Astrocyte (in vitro differentiated cells and primary cell): Measurements from ENCODE around the gene NPHP4. TPM values are rescaled to one million over a fixed set of nuclear protein-coding genes. Genes with fewer than 3 reads are reported as not detected.

Experiments
- DNase-seq: peaks from one replicate; pipeline ENCODE4 v3.0.0-alpha.2; 2010; ENCODE audit warnings: low read depth
- FAIRE-seq: peaks from 2 replicates; lab custom pipeline; 2011; peaks lifted over from hg19 to GRCh38; lab: Jason Lieb, UNC
- H2AFZ ChIP-seq: 2 replicates; pipeline ENCODE4 v1.6.0; 2012; ENCODE audit warnings: low read depth, low read length, inconsistent platforms
- H3K27ac ChIP-seq: 2 replicates; pipeline ENCODE4 v1.5.1; 2011; ENCODE audit warnings: low read depth, low read length, inconsistent platforms
- H3K27me3 ChIP-seq: 2 replicates; pipeline ENCODE4 v1.6.0; 2011; ENCODE audit warnings: low read length, inconsistent platforms; ENCODE audit not compliant: insufficient read depth
- H3K36me3 ChIP-seq: 2 replicates; pipeline ENCODE4 v1.5.1; 2011; ENCODE audit warnings: low read length, inconsistent platforms; ENCODE audit not compliant: insufficient read depth
- H3K4me1 ChIP-seq: 2 replicates; pipeline ENCODE4 v1.5.1; 2011; ENCODE audit warnings: low read length, inconsistent platforms; ENCODE audit not compliant: insufficient read depth
- H3K4me2 ChIP-seq: 2 replicates; pipeline ENCODE4 v1.6.0; 2012; ENCODE audit warnings: low read length, inconsistent platforms
- H3K4me3 ChIP-seq: 2 replicates; pipeline ENCODE4 v1.5.1; 2011; ENCODE audit warnings: low read depth, mild to moderate bottlenecking, low read length, inconsistent platforms; ENCODE audit not compliant: insufficient read depth
- H3K79me2 ChIP-seq: 2 replicates; pipeline ENCODE4 v1.6.0; 2012; ENCODE audit warnings: mild to moderate bottlenecking, low read length, inconsistent platforms; ENCODE audit not compliant: insufficient read depth
- H3K9ac ChIP-seq: 2 replicates; pipeline ENCODE4 v1.6.0; 2012; ENCODE audit warnings: mild to moderate bottlenecking, low read length, inconsistent platforms
- H3K9me3 ChIP-seq: 2 replicates; pipeline ENCODE4 v1.5.1; 2012; ENCODE audit warnings: low read depth, mild to moderate bottlenecking, low read length, inconsistent platforms; ENCODE audit not compliant: insufficient read depth
- H4K20me1 ChIP-seq: 2 replicates; pipeline ENCODE4 v1.6.0; 2012; ENCODE audit warnings: low read length, inconsistent platforms; ENCODE audit not compliant: insufficient read depth
- H3K27ac Mint-ChIP-seq: one replicate; pipeline ENCODE4 v1.8.0; 2021; ENCODE audit warnings: mild to moderate bottlenecking, mixed read lengths; ENCODE audit not compliant: unreplicated experiment
- H3K27me3 Mint-ChIP-seq: one replicate; pipeline ENCODE4 v1.8.0; 2021; ENCODE audit warnings: low read depth, mixed read lengths; ENCODE audit not compliant: unreplicated experiment
- H3K36me3 Mint-ChIP-seq: one replicate; pipeline ENCODE4 v1.8.0; 2021; ENCODE audit warnings: low read depth, mixed read lengths; ENCODE audit not compliant: unreplicated experiment
- H3K4me1 Mint-ChIP-seq: one replicate; pipeline ENCODE4 v1.8.0; 2021; ENCODE audit warnings: low read depth, mixed read lengths; ENCODE audit not compliant: unreplicated experiment
- H3K4me3 Mint-ChIP-seq: one replicate; pipeline ENCODE4 v1.8.0; 2021; ENCODE audit warnings: mild to moderate bottlenecking, moderate library complexity, mixed read lengths; ENCODE audit not compliant: unreplicated experiment
- H3K9me3 Mint-ChIP-seq: one replicate; pipeline ENCODE4 v1.8.0; 2021; ENCODE audit warnings: mild to moderate bottlenecking, mixed read lengths; ENCODE audit not compliant: unreplicated experiment
- EZH2 ChIP-seq: IDR thresholded peaks from 2 replicates; pipeline ENCODE4 v1.6.1; 2012; ENCODE audit warnings: mild to moderate bottlenecking, low read length, inconsistent platforms; ENCODE audit not compliant: insufficient read depth
- total RNA-seq: library from RNA; stranded (reverse); gene quantifications from 2 replicates; pipeline ENCODE4 v1.2.1, GENCODE V29; 2021
- TF ChIP-seq, protein P1 (sequence below): IDR thresholded peaks from 2 replicates; pipeline ENCODE4 v1.5.1; 2011; ENCODE audit warnings: low read depth, mild to moderate bottlenecking, inconsistent platforms, low read length, moderate library complexity; ENCODE audit not compliant: insufficient read depth

Gene NPHP4
- total RNA-seq, 1 donor from 2014 or later, result 8.4 TPM

DNA sequence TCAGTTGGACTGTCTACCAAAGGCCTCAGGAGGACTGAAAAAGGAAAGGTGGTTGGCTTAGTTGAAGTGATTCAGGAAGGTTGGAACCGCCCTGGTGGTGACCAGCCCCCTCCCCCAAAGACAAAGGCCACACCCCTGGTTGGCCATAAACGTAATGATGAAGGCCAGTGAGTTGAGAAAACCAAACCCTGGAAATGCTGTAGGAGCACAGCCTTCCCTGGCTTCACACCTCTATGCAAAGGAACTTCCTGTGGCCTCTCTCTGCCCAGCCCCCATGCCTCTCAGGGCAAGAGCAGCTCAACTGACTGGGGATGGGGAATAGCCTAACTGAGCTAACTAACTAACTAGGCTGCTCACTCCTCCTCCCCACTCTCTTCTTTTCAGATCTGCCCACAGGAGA lies 90.4 kb downstream of the NPHP4 start:
- no peak for FAIRE-seq
- H3K4me3 Mint-ChIP-seq, result no peak overlapping the region

DNA sequence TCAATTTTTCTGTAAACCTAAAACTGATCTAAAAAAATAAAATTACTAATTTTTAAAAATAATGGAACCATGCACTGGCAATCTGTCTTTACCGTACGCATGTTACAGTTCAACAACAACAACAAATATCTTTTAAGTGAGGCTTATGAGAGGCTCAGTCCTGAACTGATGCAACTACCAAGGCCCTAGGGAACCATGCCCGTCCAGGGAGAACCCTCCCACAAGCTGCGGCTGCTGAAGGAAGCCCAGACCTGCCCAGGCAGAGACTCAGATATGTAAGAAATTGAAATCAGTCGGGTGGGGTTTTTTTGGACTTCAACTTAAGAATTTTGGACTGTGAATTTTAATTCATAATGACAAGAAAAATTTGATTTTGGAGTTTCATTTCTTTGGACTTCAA lies 91.1 kb downstream of the NPHP4 start:
- H3K27ac Mint-ChIP-seq, result no peak overlapping the region
- H3K4me1 Mint-ChIP-seq, result peaks cover 3% of the 10 kb centered on the region
- H2AFZ ChIP-seq, result no peak overlapping the region
- no peak overlapping the region for H3K4me3 ChIP-seq
- no peak overlapping the region for H3K4me2 ChIP-seq
- TF ChIP-seq, protein P1, sequence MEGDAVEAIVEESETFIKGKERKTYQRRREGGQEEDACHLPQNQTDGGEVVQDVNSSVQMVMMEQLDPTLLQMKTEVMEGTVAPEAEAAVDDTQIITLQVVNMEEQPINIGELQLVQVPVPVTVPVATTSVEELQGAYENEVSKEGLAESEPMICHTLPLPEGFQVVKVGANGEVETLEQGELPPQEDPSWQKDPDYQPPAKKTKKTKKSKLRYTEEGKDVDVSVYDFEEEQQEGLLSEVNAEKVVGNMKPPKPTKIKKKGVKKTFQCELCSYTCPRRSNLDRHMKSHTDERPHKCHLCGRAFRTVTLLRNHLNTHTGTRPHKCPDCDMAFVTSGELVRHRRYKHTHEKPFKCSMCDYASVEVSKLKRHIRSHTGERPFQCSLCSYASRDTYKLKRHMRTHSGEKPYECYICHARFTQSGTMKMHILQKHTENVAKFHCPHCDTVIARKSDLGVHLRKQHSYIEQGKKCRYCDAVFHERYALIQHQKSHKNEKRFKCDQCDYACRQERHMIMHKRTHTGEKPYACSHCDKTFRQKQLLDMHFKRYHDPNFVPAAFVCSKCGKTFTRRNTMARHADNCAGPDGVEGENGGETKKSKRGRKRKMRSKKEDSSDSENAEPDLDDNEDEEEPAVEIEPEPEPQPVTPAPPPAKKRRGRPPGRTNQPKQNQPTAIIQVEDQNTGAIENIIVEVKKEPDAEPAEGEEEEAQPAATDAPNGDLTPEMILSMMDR, result no peak
- no peak for TF ChIP-seq EZH2
- H3K27me3 Mint-ChIP-seq, result peaks cover 4% of the 10 kb centered on the region
- no peak overlapping the region for H3K27ac ChIP-seq
- peaks cover 16% of the 10 kb centered on the region for H3K36me3 Mint-ChIP-seq
- no peaks in the 10 kb centered on the region for H3K36me3 ChIP-seq
- peaks cover 9% of the 10 kb centered on the region for H4K20me1 ChIP-seq
- DNase-seq, result no peak
- H3K9me3 Mint-ChIP-seq, result no peaks in the 10 kb centered on the region
- no peak overlapping the region for H3K4me3 Mint-ChIP-seq
- H3K79me2 ChIP-seq, result no peaks in the 10 kb centered on the region
- no peaks in the 10 kb centered on the region for H3K4me1 ChIP-seq
- no peak overlapping the region for H3K9ac ChIP-seq
- H3K27me3 ChIP-seq, result no peaks in the 10 kb centered on the region
- no peaks in the 10 kb centered on the region for H3K9me3 ChIP-seq
- FAIRE-seq, result no peak

More for the DNA sequence above, 90.4 kb downstream of the NPHP4 start:
- no peaks in the 10 kb centered on the region for H3K9me3 ChIP-seq
- H3K9me3 Mint-ChIP-seq, result no peaks in the 10 kb centered on the region
- TF ChIP-seq, protein P1, result no peak
- TF ChIP-seq EZH2, result no peak
- no peak for DNase-seq
- H3K9ac ChIP-seq, result no peak overlapping the region
- H3K27me3 Mint-ChIP-seq, result peaks cover 4% of the 10 kb centered on the region
- peaks cover 16% of the 10 kb centered on the region for H3K36me3 Mint-ChIP-seq
- H3K4me2 ChIP-seq, result no peak overlapping the region
- H4K20me1 ChIP-seq, result peaks cover 9% of the 10 kb centered on the region
- no peaks in the 10 kb centered on the region for H3K79me2 ChIP-seq
- peaks cover 3% of the 10 kb centered on the region for H3K4me1 Mint-ChIP-seq
- H3K4me1 ChIP-seq, result no peaks in the 10 kb centered on the region
- H3K27ac ChIP-seq, result no peak overlapping the region
- H3K27me3 ChIP-seq, result no peaks in the 10 kb centered on the region
- H3K36me3 ChIP-seq, result no peaks in the 10 kb centered on the region
- no peak overlapping the region for H2AFZ ChIP-seq
- H3K27ac Mint-ChIP-seq, result no peak overlapping the region
- no peak overlapping the region for H3K4me3 ChIP-seq

DNA sequence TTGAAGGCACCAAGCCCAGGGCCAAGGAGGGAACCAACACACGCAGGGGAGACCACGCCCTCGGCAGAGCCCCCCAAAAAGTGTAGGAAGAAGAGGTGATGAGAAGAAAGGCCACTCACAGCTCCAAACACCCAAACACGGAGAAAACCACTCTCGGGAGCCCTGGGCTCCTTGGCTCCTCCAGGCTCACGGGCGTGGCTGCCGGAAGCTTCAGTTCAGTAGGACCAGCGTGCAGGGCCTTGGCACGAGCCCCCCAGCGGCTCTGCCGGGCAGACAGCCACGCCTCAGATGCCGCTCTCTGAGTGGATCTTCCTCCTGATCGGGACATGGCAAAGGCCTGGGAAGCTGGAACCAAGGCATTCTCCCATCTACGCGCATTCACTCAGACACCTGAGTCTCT lies 94.0 kb downstream of the NPHP4 start:
- no peak overlapping the region for H3K4me3 Mint-ChIP-seq
- H3K27me3 ChIP-seq, result no peaks in the 10 kb centered on the region
- no peak overlapping the region for H3K27ac ChIP-seq
- H3K4me1 ChIP-seq, result no peaks in the 10 kb centered on the region
- H3K79me2 ChIP-seq, result no peaks in the 10 kb centered on the region
- H3K36me3 Mint-ChIP-seq, result peaks cover 15% of the 10 kb centered on the region
- H3K9ac ChIP-seq, result no peak overlapping the region
- peaks cover 4% of the 10 kb centered on the region for H3K27me3 Mint-ChIP-seq
- H3K4me1 Mint-ChIP-seq, result peaks cover 3% of the 10 kb centered on the region
- peaks cover 9% of the 10 kb centered on the region for H4K20me1 ChIP-seq
- DNase-seq (no peak), FAIRE-seq (no peak)
- TF ChIP-seq EZH2, result no peak
- TF ChIP-seq, protein P1, result no peak
- no peaks in the 10 kb centered on the region for H3K9me3 Mint-ChIP-seq
- no peak overlapping the region for H3K27ac Mint-ChIP-seq
- no peak overlapping the region for H3K4me3 ChIP-seq
- no peaks in the 10 kb centered on the region for H3K9me3 ChIP-seq
- no peak overlapping the region for H3K4me2 ChIP-seq
- no peak overlapping the region for H2AFZ ChIP-seq
- no peaks in the 10 kb centered on the region for H3K36me3 ChIP-seq
